NCI-H1092 treated with DMSO at 0.1 percent for 48 hours (cell line): ENCODE measurements around the gene CD2AP.
"Not testable (repeated sequence)": the region's sequence is repeated elsewhere in the genome, so short reads cannot be mapped to it uniquely, and the experiment has no call there.

Experiments
- DNase-seq: peaks from one replicate; lab custom pipeline; 2025; lab: John Stamatoyannopoulos, UW

CD2AP gene

DNA sequence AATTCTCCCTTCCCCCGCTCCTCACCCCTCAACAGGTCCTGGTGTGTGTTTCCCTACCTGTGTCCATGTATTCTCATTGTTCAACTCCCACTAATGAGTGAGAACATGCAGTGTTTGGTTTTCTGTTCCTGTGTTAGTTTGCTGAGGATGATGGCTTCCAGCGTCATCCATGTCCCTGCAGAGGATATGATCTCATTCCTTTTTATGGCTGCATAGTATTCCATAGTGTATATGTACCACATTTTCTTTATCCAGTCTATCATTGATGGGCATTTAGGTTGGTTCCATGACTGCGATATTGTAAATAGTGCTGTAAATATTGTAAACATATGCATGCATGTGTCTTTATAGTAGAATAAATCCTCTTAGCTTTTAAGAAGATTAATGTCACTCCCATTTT, 89.0 kb downstream of the CD2AP start:
- DNase-seq: not testable (repeated sequence)

DNA sequence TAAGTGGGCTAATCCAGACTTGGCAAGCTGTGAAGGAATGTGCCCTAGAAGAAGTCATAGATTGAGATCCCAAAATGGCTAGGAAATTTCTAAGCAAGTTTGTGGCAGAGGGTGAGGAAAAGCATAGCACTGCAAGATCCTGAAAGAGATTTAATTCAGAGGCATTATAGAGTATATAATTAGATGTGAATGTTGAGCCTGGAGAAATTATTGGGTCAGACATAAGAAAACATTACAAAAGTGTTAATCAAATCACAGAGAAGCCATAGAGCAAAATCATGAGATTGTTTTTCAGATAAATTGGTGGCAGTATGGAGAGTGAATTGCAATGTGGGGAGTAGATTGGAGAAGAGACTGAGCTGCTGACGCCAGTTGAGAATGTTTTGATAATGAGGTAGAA, 90.0 kb downstream of the CD2AP start:
- no peak for DNase-seq

DNA sequence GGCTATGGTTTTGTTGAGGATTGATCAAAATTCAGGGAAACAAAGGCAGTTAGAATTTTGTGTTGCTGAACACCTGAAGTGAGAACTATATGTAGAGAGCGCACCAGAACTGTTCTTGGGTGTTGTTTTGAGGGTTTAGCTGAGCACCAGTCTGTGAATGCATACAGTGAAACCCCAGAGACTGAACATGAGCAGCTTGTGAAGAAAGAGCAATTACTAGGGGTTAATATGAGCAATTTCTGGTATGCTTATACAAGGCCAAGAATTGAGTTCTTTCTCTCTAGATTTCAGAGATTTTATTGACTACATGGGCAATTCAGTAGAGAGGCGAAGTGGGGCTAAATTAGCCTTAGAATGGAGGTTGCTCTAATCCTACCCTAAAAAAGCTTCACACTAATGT, 93.9 kb downstream of the CD2AP start:
- DNase-seq: no peak

DNA sequence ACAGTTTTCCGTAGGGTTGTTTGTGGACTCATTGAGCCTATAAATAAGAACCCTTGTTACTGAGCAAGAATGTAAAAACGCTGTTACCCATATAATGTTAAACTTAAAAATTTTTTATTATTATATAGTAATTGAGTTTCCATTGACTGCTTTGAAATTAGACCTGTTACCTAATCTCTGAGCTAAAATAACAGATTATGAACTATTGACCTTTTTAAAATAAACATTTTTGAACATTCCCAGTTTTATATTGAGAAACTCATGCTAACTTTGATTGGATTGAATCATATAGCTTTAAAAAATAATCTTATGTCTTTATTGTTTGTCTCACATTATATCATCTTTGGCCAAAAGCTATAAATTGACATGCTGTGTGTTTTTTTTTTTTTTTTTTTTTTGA, 95.5 kb downstream of the CD2AP start:
- no peak for DNase-seq

DNA sequence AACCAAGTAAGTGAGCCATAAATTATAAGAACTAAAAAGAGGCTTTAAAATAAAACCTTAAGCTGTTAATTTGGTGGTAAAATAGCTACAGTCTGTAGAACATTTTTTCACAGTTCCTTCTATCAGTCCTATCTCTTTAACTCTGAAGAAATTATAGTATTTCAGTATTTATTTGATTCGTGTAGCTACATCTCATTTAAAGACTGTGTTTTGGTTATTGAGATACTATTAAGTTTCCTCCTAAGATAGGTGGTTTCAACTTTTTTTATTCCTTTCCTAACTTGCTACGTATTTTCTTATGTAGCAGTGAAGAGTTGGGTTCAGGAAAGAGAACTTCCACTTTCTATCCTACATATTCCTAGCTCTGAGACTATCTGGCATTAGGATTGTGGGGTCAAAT, 97.2 kb downstream of the CD2AP start:
- no peak for DNase-seq

DNA sequence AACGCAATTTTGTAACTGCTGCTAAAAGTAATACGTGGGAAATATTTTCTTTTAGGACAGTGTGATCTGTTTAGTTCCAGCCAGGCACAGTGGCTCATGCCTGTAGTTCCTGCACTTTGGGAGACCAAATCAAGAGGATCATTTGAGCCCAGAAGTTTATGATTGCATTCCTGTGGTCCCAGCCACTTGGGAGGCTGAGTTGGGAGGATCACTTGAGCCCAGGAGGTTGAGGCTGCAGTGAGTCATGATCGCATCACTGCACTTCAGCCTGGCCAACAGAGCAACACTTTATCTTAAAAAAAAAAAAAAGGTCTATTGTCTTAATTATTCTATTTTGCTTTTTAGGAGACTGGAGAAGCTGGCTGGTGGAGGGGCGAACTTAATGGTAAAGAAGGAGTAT, 101.5 kb downstream of the CD2AP start:
- DNase-seq: no peak

DNA sequence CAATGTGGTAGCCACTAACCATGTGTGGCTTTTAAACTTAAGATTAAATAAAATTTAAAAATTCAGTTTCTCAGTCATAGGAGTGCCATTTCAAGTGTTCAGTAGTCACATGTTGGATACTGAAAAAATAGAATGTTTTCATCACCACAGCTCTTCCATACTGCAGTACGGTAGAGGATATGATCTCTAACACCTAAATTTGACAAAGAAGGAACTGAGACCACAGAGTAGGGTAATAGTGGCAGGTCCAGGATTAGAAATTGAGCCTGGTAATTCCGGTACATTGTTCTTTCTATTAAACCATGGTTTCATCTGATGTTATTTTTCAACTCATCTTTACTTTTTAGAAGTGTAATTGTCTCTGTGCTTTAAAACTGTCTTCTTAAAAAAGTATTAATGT, 104.0 kb downstream of the CD2AP start:
- DNase-seq: no peak

DNA sequence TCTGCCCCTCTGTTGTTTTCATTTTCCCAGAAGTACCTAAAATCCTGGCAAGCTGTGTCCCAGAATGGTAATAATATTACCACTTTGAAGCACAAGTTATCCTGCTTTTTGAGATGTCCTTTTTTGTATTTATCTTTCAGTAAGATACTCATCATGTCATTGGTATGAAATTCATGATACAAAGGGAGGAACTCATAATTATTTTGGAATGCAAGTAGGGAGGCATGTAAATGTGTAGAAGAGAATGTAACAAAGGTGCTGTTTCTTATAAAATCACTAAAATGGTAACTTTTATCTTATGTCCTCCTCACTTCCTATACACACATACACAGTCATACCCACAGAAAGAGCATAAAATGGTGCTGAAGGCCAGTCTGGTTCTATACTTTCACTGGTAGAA, 109.9 kb downstream of the CD2AP start:
- DNase-seq: no peak

DNA sequence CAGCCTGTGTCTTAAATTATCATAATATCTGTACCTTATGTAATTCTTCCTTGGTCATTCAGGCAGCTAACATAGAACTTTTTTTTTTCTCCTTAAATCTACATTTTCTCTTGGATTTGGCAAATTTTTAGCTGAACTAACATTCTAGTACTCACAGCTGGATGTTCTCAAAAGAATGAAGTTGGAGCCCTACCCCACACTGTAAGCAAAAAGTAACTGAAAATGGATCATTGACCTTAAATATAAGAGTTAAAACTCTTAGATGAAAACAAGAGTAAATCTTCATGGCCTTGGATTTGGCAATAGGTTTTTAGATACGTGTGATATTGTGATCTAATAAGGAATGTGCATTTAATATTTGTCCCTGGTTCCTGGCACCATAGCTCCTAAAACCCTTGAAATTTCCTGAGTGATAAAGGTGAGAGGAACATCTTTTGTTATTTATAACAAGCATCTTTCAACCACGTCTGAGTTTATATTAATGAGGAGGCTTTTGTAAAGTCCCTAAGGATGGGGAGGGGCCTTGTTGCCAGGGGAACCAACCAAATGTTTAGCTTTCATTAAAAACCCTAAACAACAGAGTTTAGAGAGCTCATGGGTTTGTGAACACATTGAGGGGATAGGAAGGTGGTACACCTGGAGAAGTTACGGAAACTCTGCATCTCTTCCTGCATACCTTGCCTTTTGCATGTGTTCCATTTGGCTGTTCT, 114.7 kb downstream of the CD2AP start:
- DNase-seq: no peak

DNA sequence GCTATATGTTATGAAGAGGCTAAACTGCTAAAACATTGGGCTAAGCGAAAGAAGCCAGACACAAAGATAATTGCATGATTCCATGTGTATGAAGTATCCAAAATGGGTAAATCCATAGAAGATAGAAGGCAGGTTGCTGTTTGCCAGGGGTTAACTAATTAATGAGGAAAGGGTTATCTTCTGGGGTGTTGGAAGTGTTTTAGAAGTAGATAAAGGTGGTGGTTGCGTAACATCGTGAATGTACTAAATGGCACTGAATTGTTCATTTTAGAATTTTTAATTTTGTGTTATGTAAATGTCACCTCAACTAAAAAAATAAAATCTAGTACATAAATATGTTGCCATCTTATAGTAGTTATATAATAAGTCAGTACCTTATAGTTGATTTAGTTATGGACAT, 116.4 kb downstream of the CD2AP start:
- DNase-seq: no peak

DNA sequence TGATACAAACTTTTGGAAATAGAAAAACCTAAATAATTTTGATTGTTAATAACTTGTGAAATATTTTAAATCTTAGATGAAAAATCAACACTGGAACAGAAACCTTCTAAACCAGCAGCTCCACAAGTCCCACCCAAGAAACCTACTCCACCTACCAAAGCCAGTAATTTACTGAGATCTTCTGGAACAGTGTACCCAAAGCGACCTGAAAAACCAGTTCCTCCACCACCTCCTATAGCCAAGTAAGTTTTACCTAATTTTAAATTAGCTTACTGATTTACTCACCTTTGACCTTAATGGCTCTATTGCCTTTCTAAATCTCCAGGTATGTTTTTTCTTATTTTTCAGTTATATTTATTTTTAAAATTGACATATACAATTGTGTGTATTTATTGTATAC, 118.2 kb downstream of the CD2AP start:
- no peak for DNase-seq

DNA sequence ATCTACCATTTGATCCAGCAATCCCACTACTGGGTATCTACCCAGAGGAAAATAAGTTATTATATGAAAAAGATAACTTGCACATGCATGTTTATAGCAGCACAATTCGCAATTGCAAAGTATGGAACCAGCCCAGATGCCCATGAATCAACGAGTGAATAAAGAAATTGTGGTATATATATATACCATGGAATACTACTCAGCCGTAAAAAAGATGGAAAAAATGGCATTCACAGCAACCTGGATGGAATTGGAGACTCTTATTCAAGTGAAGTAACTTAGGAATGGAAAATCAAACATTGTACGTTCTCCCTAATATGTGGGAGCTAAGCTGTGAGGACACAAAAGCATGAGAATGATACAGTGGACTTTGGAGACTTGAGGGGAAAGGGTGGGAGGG, 120.8 kb downstream of the CD2AP start:
- no peak for DNase-seq

DNA sequence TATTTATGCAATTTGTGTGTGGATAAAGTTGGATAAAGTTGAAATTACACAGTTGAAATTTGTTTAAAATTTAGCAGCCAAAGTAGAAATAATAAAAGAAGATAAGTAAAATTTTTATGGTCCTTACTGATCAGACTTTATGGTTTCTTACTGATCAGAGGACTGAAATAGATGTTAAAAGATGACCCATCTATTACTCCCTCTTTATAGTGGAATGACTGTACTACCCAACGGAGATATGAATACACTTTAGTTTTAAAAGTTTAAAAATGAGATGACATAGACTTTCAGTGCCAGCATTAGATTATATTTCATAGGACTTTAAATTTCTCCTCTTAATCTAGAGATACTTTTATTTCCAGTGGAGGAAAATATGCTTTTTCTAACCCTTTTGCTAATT, 121.9 kb downstream of the CD2AP start:
- DNase-seq: no peak

DNA sequence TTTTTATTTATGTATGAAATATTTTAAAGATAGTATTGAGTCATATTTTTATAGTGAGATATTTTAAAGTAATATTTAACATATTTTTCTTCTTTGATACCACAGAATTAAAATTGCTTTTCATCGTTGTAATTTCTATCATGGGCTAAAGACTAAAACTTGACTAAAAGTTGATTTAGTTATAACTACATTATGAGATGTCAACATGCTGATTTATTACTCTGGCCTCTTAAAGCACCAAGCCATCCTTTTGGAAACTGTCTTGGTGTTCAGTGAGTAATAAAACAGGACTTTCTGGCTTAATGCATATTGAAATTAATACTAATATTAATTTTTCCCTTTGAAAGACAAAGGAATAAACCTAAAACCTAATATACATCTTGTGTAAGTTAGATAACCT, 125.6 kb downstream of the CD2AP start:
- no peak for DNase-seq

DNA sequence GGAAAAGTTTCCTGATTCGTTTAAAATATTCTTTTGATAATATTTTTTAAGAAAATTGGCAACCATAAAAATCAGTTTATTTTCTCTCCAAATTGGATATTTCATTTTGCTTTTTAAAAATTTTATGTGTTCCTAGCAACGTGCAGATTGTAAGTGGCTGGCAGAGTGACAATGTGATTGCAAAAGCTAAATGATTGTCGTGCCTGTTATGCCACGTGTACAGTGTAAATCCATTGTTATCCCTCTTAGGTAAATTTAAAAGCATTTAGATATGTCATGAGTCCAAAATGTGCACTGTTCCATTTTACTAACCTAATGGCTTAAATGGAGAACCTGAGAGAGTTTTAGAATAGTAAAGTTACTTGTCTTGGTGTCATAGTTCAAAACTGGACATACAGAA, 126.4 kb downstream of the CD2AP start:
- DNase-seq: no peak

DNA sequence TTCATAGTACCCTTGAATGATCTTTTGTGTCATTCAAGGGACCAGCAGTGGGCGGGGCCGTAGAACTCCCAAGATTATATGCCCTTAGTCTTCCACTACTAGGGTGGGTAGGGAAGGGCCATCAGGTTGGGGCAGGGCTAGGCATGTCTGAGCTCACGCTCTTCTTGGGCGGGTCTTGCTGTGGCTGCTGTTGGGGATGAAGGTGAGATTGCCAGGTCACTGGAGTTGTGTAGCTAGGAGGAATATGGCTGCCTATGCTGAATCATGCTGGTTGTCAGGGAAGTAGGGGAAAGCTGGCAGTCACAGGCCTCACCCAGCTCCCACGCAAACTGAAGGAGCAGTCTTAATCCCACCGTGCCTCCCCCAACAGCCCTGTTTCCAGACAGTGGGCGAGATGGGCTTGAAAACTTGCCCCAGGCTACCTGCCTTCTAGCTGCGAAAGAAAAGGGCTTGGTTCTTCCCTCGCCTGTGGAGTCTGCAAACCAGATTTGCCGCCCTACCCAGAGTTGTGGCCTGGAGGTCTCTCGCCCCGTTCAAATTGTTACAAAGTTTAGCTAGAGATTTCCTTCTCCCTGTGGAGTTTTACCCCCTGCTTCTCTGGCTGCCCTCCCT, 144.4 kb downstream of the CD2AP start:
- no peak for DNase-seq

DNA sequence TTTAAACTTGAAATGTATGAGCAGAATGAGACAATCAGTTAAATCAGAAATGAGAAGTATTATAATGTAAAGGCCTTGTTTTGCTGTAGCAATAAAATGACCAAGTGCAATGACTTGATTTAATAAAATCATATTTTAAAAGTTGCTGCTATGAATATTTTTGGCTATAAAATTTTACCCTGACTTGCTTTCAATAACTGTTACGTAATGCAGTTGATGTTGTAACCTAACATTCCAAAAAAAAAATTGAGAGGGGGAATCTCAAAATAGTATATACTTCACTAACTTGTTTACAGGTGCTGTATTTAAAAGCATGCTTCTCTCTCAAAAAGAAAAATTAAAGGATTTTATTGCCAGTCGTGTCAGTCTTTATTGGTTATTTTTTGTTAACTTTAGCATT, 149.2 kb downstream of the CD2AP start:
- no peak for DNase-seq

DNA sequence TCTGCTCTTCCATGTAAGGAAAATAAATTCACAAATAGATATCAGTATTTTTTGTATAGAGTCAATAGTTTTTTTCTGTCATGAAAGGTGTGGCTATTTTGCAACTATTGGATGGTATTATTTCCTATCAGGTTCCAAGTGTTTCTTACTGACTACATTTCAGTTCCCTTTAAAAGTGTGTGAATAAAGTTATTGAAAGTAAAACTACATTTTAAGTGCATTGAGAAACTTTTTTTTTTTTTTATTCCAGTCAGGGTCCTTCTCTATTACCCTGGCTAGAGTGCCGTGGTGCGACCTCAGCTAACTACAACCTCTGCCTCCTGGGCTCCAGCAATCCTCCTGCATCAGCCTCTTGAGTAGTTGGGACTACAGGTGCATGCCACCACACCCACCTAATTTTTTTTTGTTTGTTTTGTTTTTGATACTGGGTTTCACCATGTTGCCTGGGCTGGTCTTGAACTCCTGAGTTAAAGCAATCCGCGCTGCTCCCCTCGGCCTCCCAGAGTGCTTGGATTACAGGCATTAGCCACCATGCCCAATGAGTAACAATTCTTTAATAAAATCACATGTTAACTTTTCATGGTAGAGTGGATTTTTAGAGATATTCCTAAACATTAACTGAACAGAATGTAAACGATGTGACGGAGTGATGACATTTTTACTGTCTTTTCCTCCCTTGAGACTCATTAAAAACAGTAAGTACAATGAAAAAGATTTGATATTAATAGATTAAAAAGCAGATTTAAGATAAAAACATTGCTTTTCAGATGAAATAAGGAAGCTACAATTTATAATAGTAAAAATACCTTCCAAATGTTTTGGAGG, 151.1 kb downstream of the CD2AP start:
- no peak for DNase-seq

DNA sequence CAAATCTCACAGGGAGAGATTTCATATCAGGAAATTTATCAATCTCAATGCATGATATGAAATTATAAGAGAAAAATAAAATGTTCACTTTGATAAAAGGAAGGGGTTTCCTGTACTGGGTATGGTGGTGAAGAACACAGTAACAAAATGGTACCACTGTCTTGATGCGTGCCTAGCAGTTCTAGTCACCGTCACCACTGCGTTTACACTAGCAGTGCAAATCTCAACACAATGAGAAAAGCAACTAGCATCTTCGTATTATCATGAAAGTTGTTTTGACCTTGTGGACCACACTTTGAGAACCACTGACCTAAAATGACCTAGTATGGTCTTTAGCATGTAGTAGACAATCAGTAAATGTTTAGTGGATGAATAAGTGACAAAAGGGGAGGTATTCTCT, 152.4 kb downstream of the CD2AP start:
- DNase-seq: no peak

DNA sequence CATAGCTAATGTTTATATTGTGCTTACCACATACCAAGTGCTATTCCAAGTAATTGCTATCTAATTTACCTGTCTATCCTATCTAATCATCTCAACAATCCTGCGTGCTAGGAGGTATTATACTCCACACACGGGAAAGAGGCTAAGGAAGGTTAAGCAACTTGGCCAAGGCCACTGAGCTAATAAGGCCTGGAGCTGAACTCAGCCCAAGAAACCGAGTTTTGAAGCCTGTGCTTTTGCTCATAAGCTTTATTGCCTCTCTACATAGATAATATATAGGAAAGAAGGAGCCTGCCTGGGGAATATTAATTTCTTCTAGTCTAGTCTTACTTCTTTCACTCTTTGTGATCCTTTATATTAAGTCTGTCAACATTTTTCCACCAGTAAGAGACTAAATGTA, 153.0 kb downstream of the CD2AP start:
- DNase-seq: no peak

DNA sequence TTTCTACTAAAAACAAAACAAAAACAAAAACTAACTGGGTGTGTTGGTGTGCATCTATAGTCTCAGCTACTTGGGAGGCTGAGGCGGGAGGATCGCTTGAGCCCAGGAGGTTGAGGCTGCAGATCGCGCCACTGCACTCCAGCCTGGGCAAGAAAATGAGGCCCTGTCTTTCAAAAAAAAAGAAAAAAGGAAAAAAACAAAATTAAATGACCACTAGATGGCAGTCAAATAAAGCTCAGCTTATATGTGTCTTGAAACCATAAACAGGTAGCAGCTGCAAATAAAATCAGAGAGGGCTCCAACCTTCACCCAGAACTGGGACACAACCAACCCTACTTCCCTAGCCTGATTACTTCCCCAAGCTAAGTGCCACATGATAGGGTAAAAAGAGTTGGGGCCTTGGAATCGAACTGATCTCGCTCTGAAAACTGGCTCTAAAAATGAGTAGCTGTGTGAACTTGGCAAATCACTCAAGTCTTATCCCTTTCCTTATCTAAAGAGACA, 153.7 kb downstream of the CD2AP start:
- DNase-seq: peak; percentile 55

DNA sequence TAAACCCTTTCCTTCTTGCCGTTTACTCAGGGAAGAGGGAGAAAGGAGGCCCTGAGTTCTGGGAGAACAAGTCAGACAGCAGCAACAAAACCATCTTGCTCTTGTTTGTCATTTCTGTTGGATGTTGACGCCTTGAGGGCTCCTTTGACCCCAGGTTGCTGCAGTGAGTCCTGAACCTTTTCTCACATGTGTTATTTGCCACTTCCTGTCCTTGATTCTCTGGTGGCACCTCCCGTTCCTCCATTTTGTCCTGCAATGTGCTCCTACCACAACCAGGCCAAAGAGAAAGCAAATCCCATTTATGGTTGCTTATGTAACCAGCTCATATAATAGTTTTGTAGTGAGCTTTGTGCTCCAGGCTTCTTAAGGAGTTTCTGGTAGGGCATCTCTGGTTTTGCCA, 154.2 kb downstream of the CD2AP start:
- DNase-seq: no peak

DNA sequence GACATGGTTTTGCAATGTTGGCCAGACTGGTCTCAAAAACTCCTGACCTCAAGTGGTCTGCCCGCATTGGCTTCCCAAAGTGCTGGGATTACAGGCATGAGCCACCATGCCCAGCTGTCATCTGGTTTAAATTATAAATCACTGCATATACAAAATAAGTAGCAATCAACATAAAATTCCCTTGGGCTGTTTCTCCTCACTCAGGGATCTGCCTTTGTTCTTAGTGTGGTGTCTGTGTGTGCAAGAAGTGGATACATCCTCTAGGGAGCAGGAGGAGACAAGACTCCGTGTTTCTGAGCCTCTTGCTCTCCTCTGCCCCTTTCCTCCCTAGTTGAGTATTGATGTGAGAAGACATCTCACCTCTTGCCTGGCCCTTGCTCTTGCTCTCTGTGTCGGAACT, 155.6 kb downstream of the CD2AP start:
- no peak for DNase-seq
